RWPE1 (cell line): ENCODE results near the gene IMPG2.

ENCODE experiments used
- CTCF ChIA-PET: fragments of 350-600 bp; sonication (Branson Sonifier 250); formaldehyde crosslinking; extraction: SDS; loops from one replicate; lab custom pipeline; 2021; lab: Yijun Ruan, JAX
- POLR2A ChIA-PET: fragments of 400-600 bp; formaldehyde crosslinking; extraction: SDS; loops from one replicate; lab custom pipeline; 2020; ENCODE audit warnings: antibody characterized with exemption; ENCODE audit not compliant: low non-redundant PET; lab: Yijun Ruan, JAX
- DNase-seq: peaks from one replicate; pipeline ENCODE4 v3.0.0; 2012; ENCODE audit warnings: low spot score
- H3K27ac ChIP-seq: fragments of 450-650 bp; 2 replicates; pipeline ENCODE4 v1.5.1; 2017
- CTCF ChIP-seq: fragments of 450-650 bp; conservative IDR thresholded peaks from 2 replicates; pipeline ENCODE4 v1.5.1; 2017; ENCODE audit warnings: low read depth, mild to moderate bottlenecking

The IMPG2 gene

DNA sequence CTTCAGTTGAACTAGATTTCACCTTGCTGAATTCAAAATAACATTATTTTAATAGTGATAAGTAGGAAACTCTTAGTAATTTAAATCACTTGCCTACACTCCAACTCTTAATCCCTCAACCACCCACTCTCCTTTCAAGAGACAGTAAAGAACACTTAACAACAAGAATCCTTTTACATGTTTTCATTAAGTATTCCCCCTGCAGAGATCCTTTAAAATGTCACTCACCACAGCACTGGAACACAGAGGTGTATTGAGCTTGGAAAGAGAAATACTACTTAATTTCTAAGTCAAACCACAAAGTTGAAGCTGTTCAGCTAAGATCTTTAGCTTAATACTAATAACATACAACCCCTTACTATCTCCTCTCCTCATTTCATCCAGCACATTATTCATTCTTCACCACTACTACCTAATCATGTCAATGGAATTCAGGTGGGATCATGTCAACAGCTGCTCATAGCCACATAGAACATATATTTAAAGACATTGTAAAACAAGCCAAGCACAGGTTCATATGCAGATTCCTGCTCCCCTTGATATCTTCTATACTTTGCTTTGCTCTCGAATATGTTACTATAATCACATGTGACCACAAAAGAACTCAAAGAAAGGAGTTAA is 40.5 kb downstream of the IMPG2 start:
- no peak overlapping the region for H3K27ac ChIP-seq
- POLR2A ChIA-PET = no interaction called here
- no peak for DNase-seq
- CTCF ChIA-PET = no interaction called here
- no peak for TF ChIP-seq CTCF

GRCh38 chr3:101279162-101279561 is 41.2 kb downstream of the IMPG2 start:
- ChIA-PET POLR2A (no interaction called here), CTCF (no interaction called here)
- H3K27ac ChIP-seq = no peak overlapping the region
- TF ChIP-seq CTCF = no peak
- no peak for DNase-seq

DNA sequence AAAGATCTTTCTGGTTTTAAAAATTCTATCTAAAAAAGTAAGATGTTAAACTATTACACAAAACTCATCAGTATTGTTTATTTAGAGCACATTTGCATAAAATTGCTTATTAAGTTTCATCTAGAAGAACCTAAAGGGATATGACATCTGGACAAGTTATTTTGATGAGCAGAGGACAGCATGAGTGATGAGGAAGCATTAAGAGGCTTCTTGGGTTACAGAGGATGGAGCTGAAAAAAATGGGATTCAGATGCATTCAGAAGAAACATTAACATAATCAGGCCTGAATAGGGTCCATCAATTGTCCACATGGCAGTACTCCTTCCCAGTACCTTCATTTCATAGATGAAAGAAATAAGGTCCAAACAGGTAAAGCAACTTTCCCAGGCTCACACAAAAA is 41.6 kb downstream of the IMPG2 start:
- ChIA-PET POLR2A (no interaction called here), CTCF (no interaction called here)
- no peak for TF ChIP-seq CTCF
- no peak overlapping the region for H3K27ac ChIP-seq
- no peak for DNase-seq

- ChIA-PET CTCF (interaction anchor here (0.7 kb wide), 1 partner anchor 811 kb away, joined by 6 read pairs; no protein-coding TSS in a partner anchor), POLR2A (no interaction called here)
- no peak overlapping the region for H3K27ac ChIP-seq
- DNase-seq = no peak
- no peak for TF ChIP-seq CTCF
These were observed 46.8 kb downstream of the IMPG2 start for GRCh38 chr3:101273608-101274007.

DNA sequence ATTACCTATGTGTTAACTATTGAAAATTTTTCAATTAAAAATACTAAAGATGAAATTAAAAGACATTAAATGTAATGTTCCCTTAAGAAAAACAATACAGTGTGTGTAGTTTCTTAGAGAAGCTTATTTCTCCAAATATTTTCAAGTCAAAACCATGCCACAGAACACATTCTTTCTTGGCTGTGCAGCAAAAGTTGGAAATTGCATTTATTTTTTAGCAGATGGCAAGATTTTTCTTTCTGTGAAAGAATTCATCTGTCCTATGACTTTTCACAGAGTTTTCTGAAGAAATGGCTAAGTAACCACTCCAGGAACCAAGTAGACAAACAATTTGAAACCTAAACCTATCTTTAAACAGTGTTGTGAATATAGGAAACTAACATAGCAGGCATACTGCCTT is 47.2 kb downstream of the IMPG2 start:
- H3K27ac ChIP-seq = no peak overlapping the region
- POLR2A ChIA-PET = no interaction called here
- CTCF ChIA-PET = no interaction called here
- TF ChIP-seq CTCF = no peak
- no peak for DNase-seq

DNA sequence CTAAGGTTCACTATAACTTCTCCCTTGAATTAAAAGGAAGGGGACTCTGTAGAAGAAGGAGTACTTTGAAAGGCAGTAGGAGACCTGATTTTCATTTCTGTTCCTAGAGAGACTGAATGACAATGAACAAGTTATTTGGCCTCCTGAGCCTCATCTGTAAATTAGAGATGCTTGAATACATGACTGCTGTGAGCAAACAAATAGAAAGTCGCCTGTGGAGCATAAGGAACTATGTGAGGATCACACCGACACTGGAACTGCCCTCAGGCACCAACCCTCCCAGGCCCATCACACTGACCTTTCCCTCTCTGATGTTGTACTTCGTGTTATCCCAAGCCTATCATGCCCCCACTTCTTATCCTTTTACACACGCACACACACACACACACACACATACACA is 48.6 kb downstream of the IMPG2 start:
- TF ChIP-seq CTCF = no peak
- DNase-seq = no peak
- ChIA-PET CTCF (no interaction called here), POLR2A (no interaction called here)
- H3K27ac ChIP-seq = no peak overlapping the region
